ENCODE data around the gene COG5.

- no peak for TF ChIP-seq CTCF (IDR thresholded peaks at IDR 0.05)
- no peak for TF ChIP-seq POLR2A (IDR thresholded peaks at IDR 0.05)
- no peak for TF ChIP-seq POLR2AphosphoS5 (IDR thresholded peaks at IDR 0.05; ENCODE audit: insufficient read depth in 1 of 2, low read depth in 1 of 2)
Observed at GRCh38 chr7:107555893-107556292, 7.8 kb downstream of the COG5 start.
